ENCODE results near the gene GPBAR1. TPM values are rescaled to one million over a fixed set of nuclear protein-coding genes. Genes with fewer than 3 reads are reported as not detected.

GPBAR1 gene
- total RNA-seq, 4 donors from 2014 or later = 10.9 to 28.1 (median 16.8) TPM

- no peak for TF ChIP-seq CTCF (IDR thresholded peaks at IDR 0.05; ENCODE audit: low read depth)
Observed at GRCh38 chr2:218219934-218220333, 40.9 kb upstream of the GPBAR1 start.

- no peak for TF ChIP-seq CTCF (IDR thresholded peaks at IDR 0.05; ENCODE audit: low read depth)
Observed at GRCh38 chr2:218221000-218221399, 39.8 kb upstream of the GPBAR1 start.

- TF ChIP-seq CTCF (IDR thresholded peaks at IDR 0.05; ENCODE audit: low read depth) = no peak
Observed at GRCh38 chr2:218223046-218223445, 37.8 kb upstream of the GPBAR1 start.

GRCh38 chr2:218224186-218224585, 36.6 kb upstream of the GPBAR1 start:
- TF ChIP-seq CTCF (IDR thresholded peaks at IDR 0.05; ENCODE audit: low read depth) = no peak

GRCh38 chr2:218226903-218227302, 33.9 kb upstream of the GPBAR1 start:
- no peak for TF ChIP-seq CTCF (IDR thresholded peaks at IDR 0.05; ENCODE audit: low read depth)

GRCh38 chr2:218228366-218229090, 32.3 kb upstream of the GPBAR1 start:
- TF ChIP-seq CTCF (IDR thresholded peaks at IDR 0.05; ENCODE audit: low read depth) = no peak

- TF ChIP-seq CTCF (IDR thresholded peaks at IDR 0.05; ENCODE audit: low read depth) = no peak
Observed at GRCh38 chr2:218229239-218229638, 31.6 kb upstream of the GPBAR1 start.
